H1 (cell line): Measurements from ENCODE around the gene RING1. TPM values are rescaled to one million over a fixed set of nuclear protein-coding genes. Genes with fewer than 3 reads are reported as not detected.
A peak's percentile ranks its signal among the peaks of the same experiment; 100 is the strongest.

ENCODE experiments used
- CTCF ChIA-PET: fragments of 300-600 bp; sonication (Branson Sonifier 250); formaldehyde crosslinking; loops from one replicate; lab custom pipeline; 2021; ENCODE audit not compliant: partially characterized antibody; lab: Charles Lee
- POLR2A ChIA-PET: fragments of 300-600 bp; sonication (Branson Sonifier 250); formaldehyde crosslinking; loops from one replicate; lab custom pipeline; 2021; ENCODE audit warnings: inconsistent platforms; ENCODE audit not compliant: partially characterized antibody; lab: Charles Lee
- DNase-seq, 2 experiments: peaks; one replicate each; pipeline versions ENCODE4 v3.0.0 to v3.0.0-alpha.2; 2010 to 2022; ENCODE audit warnings: low spot score in 2 of 2, low read depth in 1 of 2, mixed read lengths in 1 of 2
- FAIRE-seq: peaks from 2 replicates; lab custom pipeline; 2011; peaks lifted over from hg19 to GRCh38; lab: Jason Lieb, UNC
- H2AFZ ChIP-seq: 2 replicates; pipeline ENCODE4 v1.8.1; 2012; ENCODE audit warnings: low read length, inconsistent platforms
- H2AK5ac ChIP-seq: 2 replicates; pipeline ENCODE4 v1.6.1; 2013; ENCODE audit warnings: low read depth, low read length
- H2BK120ac ChIP-seq: replicated peaks from 2 replicates; pipeline ENCODE3; 2013; ENCODE audit warnings: low read depth, low read length, inconsistent platforms
- H2BK12ac ChIP-seq: 2 replicates; pipeline ENCODE4 v1.6.1; 2013; ENCODE audit warnings: low read depth, low read length
- H2BK15ac ChIP-seq: 2 replicates; pipeline ENCODE4 v1.6.1; 2013; ENCODE audit warnings: low read length
- H2BK20ac ChIP-seq: 2 replicates; pipeline ENCODE4 v1.6.1; 2013; ENCODE audit warnings: low read length
- H2BK5ac ChIP-seq: 2 replicates; pipeline ENCODE4 v1.6.1; 2013; ENCODE audit warnings: low read depth, low read length
- H3K14ac ChIP-seq: 2 replicates; pipeline ENCODE4 v1.6.1; 2013; ENCODE audit warnings: inconsistent platforms; ENCODE audit not compliant: insufficient read length
- H3K18ac ChIP-seq: 2 replicates; pipeline ENCODE4 v1.6.1; 2013; ENCODE audit warnings: low read length; ENCODE audit errors: extremely low read depth
- H3K23ac ChIP-seq: 2 replicates; pipeline ENCODE4 v1.6.1; 2013; ENCODE audit warnings: inconsistent platforms; ENCODE audit not compliant: insufficient read length
- H3K23me2 ChIP-seq: 2 replicates; pipeline ENCODE4 v1.6.1; 2013; ENCODE audit warnings: low read depth, low read length
- H3K27ac ChIP-seq: 2 replicates; pipeline ENCODE4 v1.6.1; 2011; ENCODE audit warnings: low read depth, low read length, inconsistent platforms
- H3K27me3 ChIP-seq, 4 experiments: replicated peaks in 1 of 4; 1 replicate in 1 of 4; 2 replicates in 3 of 4; pipeline versions ENCODE4 v1.6.1 to v1.8.1; 2011 to 2013; ENCODE audit warnings: low read length in 3 of 4, mild to moderate bottlenecking in 3 of 4, inconsistent platforms in 2 of 4, mixed read lengths in 2 of 4, moderate library complexity in 1 of 4; ENCODE audit not compliant: control insufficient read depth in 3 of 4, insufficient read depth in 3 of 4; ENCODE audit errors: extremely low read depth in 1 of 4
- H3K36me3 ChIP-seq, 4 experiments: 2 replicates each; pipeline versions ENCODE4 v1.6.1 to v1.8.1; 2011 to 2013; ENCODE audit warnings: mild to moderate bottlenecking in 4 of 4, low read length in 3 of 4, moderate library complexity in 2 of 4, control low read depth in 1 of 4, inconsistent platforms in 1 of 4; ENCODE audit not compliant: insufficient read depth in 4 of 4, control insufficient read depth in 2 of 4
- H3K4ac ChIP-seq: replicated peaks from 2 replicates; pipeline ENCODE3; 2013; ENCODE audit warnings: low read length, low read depth, mixed read lengths, inconsistent platforms; ENCODE audit not compliant: insufficient read length
- H3K4me1 ChIP-seq, 4 experiments: replicated peaks in 1 of 4; 1 replicate in 1 of 4; 2 replicates in 3 of 4; pipeline versions ENCODE4 v1.6.1 to v1.8.1; 2011 to 2013; ENCODE audit warnings: low read length in 3 of 4, inconsistent platforms in 2 of 4, mixed read lengths in 1 of 4; ENCODE audit not compliant: insufficient read depth in 4 of 4, control insufficient read depth in 3 of 4
- H3K4me2 ChIP-seq, 2 experiments: 2 replicates each; pipeline versions ENCODE4 v1.6.1 to v1.8.1; 2011 to 2013; ENCODE audit warnings: low read depth in 2 of 2, low read length in 2 of 2, control low read depth in 1 of 2, inconsistent platforms in 1 of 2, mild to moderate bottlenecking in 1 of 2; ENCODE audit not compliant: insufficient read depth in 1 of 2
- H3K4me3 ChIP-seq, 4 experiments: fragments of 200-600, 300-600 bp in 1 of 4; sonication (generic), shearing (Covaris generic), sonication (Bioruptor Twin) in 1 of 4; 2 replicates each; pipeline versions ENCODE4 v1.5.1 to v1.8.1; 2011 to 2016; ENCODE audit warnings: low read length in 4 of 4, low read depth in 3 of 4, control low read depth in 2 of 4, inconsistent platforms in 2 of 4, mild to moderate bottlenecking in 2 of 4, mixed read lengths in 1 of 4, moderate library complexity in 1 of 4; ENCODE audit not compliant: insufficient read depth in 2 of 4; ENCODE audit errors: extremely low read depth in 1 of 4
- H3K56ac ChIP-seq: replicated peaks from 2 replicates; pipeline ENCODE3; 2013; ENCODE audit warnings: low read depth, mild to moderate bottlenecking, mixed read lengths, low read length, inconsistent platforms; ENCODE audit not compliant: insufficient read length
- H3K79me1 ChIP-seq: 2 replicates; pipeline ENCODE4 v1.6.1; 2013; ENCODE audit warnings: low read depth, low read length, control low read depth
- H3K79me2 ChIP-seq, 2 experiments: 2 replicates each; pipeline versions ENCODE4 v1.6.1 to v1.8.1; 2012 to 2013; ENCODE audit warnings: low read length in 2 of 2, mild to moderate bottlenecking in 2 of 2, inconsistent platforms in 1 of 2; ENCODE audit not compliant: insufficient read depth in 2 of 2, control insufficient read depth in 1 of 2
- H3K9ac ChIP-seq, 4 experiments: replicated peaks in 1 of 4; 1 replicate in 1 of 4; 2 replicates in 3 of 4; pipeline versions ENCODE4 v1.6.1 to v1.8.1; 2011 to 2013; ENCODE audit warnings: low read depth in 3 of 4, low read length in 3 of 4, control low read depth in 2 of 4, mild to moderate bottlenecking in 2 of 4, moderate library complexity in 2 of 4, inconsistent platforms in 1 of 4; ENCODE audit errors: extremely low read depth in 1 of 4
- H3K9me3 ChIP-seq, 2 experiments: 2 replicates each; pipeline versions ENCODE4 v1.6.1 to v1.8.1; 2012 to 2013; ENCODE audit warnings: mild to moderate bottlenecking in 2 of 2, moderate library complexity in 2 of 2, control low read depth in 1 of 2, inconsistent platforms in 1 of 2, low read depth in 1 of 2, low read length in 1 of 2, mixed read lengths in 1 of 2; ENCODE audit not compliant: insufficient read depth in 2 of 2
- H4K20me1 ChIP-seq, 2 experiments: replicated peaks in 1 of 2; 2 replicates each; pipeline versions ENCODE3 to v1.8.1; 2011 to 2013; ENCODE audit warnings: inconsistent platforms in 2 of 2, low read length in 2 of 2, mild to moderate bottlenecking in 1 of 2; ENCODE audit not compliant: insufficient read depth in 2 of 2, control insufficient read depth in 1 of 2
- H4K5ac ChIP-seq: 2 replicates; pipeline ENCODE4 v1.6.1; 2013; ENCODE audit warnings: low read length, low read depth, mixed read lengths, inconsistent platforms; ENCODE audit not compliant: insufficient read length
- H4K8ac ChIP-seq: 2 replicates; pipeline ENCODE4 v1.8.0; 2013; ENCODE audit warnings: mild to moderate bottlenecking, moderate library complexity, low read length, inconsistent platforms; ENCODE audit not compliant: insufficient read depth; ENCODE audit errors: extremely low read depth
- H4K91ac ChIP-seq: replicated peaks from 2 replicates; pipeline ENCODE3; 2013; ENCODE audit warnings: low read length, mixed read lengths, inconsistent platforms; ENCODE audit not compliant: insufficient read length
- BACH1 ChIP-seq: IDR thresholded peaks from 2 replicates; pipeline ENCODE4 v1.6.1; 2012; ENCODE audit warnings: low read length, improper control_type of control experiment
- CREB1 ChIP-seq: IDR thresholded peaks from 2 replicates; pipeline ENCODE4 v1.6.1; 2012; ENCODE audit warnings: inconsistent platforms
- GABPA ChIP-seq: IDR thresholded peaks from 2 replicates; pipeline ENCODE4 v1.6.1; 2011; ENCODE audit warnings: mild to moderate bottlenecking, low read length, moderate library complexity, borderline replicate concordance; ENCODE audit not compliant: insufficient read depth
- POLR2AphosphoS5 ChIP-seq: IDR thresholded peaks from 2 replicates; pipeline ENCODE4 v1.6.1; 2011; ENCODE audit warnings: low read depth, low read length
- POU5F1 ChIP-seq: IDR thresholded peaks from 2 replicates; pipeline ENCODE4 v1.6.1; 2011; ENCODE audit warnings: low read depth, mild to moderate bottlenecking, low read length, moderate library complexity
- RFX5 ChIP-seq: IDR thresholded peaks from 2 replicates; pipeline ENCODE4 v1.6.1; 2011; ENCODE audit warnings: low read depth, low read length, improper control_type of control experiment, borderline replicate concordance
- RNF2 ChIP-seq: fragments of 200-900, 300-1000 bp; sonication (generic); IDR thresholded peaks from 2 replicates; pipeline ENCODE4 v1.7.1; 2016; ENCODE audit warnings: borderline replicate concordance, low read depth, mild to moderate bottlenecking, antibody characterized with exemption, low read length; ENCODE audit not compliant: poor library complexity, severe bottlenecking; ENCODE audit errors: missing control alignments
- SUZ12 ChIP-seq: fragments of 200-600 bp; sonication (generic); IDR thresholded peaks from 2 replicates; pipeline ENCODE4 v1.6.1; 2012; ENCODE audit warnings: mild to moderate bottlenecking, inconsistent platforms, low read length, moderate library complexity, mixed read lengths
- TBP ChIP-seq: IDR thresholded peaks from 2 replicates; pipeline ENCODE4 v1.6.1; 2011; ENCODE audit warnings: low read depth, low read length, improper control_type of control experiment
- YY1 ChIP-seq: IDR thresholded peaks from 2 replicates; pipeline ENCODE4 v1.6.1; 2011; ENCODE audit warnings: low read depth, mild to moderate bottlenecking, low read length
- WGBS, 2 experiments: shearing (Covaris generic) in 1 of 2; methylation state at CpG; one replicate each; pipeline versions ENCODE4 v1.1.6 to v1.1.7; 2013 to 2015; ENCODE audit warnings: low lambda C conversion rate in 2 of 2, mixed read lengths in 2 of 2, inconsistent platforms in 1 of 2, low coverage in 1 of 2, missing lambda C conversion rate in 1 of 2; ENCODE audit not compliant: insufficient replicate concordance in 2 of 2, insufficient coverage in 1 of 2, insufficient read length in 1 of 2; ENCODE audit errors: extremely low coverage in 1 of 2, missing lambda C conversion rate in 1 of 2; 5-methylcytosine and 5-hydroxymethylcytosine counted together
- polyA plus RNA-seq, 7 experiments: library from polyadenylated mRNA; depleted of rRNA in 3 of 7; stranded (reverse) in 5 of 7; unstranded in 2 of 7; fragments of >200 nt in 5 of 7; fragments of 200-250 nt in 2 of 7; gene quantifications; 1 replicate in 5 of 7; 2 replicates in 1 of 7; 4 replicates in 1 of 7; pipeline versions ENCODE4 v1.2.1 to v1.2.3, GENCODE V29; 2011 to 2013; ENCODE audit warnings: missing spikeins in 2 of 7, mixed read lengths in 2 of 7
- total RNA-seq: library from RNA; stranded (reverse); fragmentation: NEBNext Ultra II Directional; extraction: Animal tissue kit (Norgen Biotek cat#: 25700); gene quantifications from 2 replicates; pipeline ENCODE4 v1.2.1, GENCODE V29; 2021

The RING1 gene
- total and polyA plus RNA-seq, 2 of the 8 experiments (the other 6 are each of a cell fraction or from before 2014, with no cell fraction given), result 16.4 to 26.0 TPM

DNA sequence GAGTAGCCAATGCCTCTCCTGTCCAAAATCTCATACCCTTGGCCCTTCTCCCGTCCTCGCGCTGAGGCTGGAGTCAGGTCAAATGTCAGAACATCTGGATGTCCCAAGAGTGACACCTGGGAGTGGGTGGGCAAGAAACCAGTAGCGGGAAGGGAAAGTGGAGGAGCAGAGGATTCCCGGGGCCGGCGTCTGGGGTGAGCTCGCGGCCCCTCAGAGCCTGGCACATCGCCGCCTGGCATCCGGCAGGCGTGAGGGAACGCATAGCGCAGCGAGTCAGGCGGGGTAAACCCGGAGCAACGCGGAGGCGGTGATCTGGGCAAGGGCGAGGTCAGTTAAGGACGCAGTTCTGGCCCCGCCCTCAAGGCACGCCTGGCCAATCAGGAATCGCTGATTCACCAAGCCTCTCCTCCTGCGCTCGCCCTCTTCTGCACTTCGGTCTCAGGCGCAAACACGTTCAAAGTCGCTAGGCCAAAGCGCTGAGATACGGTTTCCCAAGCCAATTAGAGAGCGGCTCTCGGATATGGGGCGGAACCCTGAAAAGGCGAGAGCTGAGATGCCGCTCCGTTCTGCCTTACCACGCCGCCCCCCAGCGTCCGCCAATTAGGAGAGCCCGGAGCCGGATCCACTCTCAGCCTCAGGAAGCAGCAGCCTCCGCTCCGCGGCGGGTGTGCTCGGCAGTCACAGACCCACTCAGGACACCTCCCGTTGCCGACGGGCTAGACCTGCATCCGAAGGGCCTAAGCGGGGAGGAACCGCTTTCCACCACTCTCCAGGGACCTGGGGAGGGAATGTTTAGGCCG, 40.8 kb downstream of the RING1 start:
- Histone ChIP-seq H3K56ac (no peak overlapping the region), H3K9me3 (no peaks in the 10 kb centered on the region), H3K79me1 (no peaks in the 10 kb centered on the region), H3K79me2 (no peaks in the 10 kb centered on the region), H3K4me2 (peak overlapping the region; percentile 63 to 98), H2BK20ac (no peak overlapping the region), H3K27me3 (peaks cover 0 to 21% (median 11%) of the 10 kb centered on the region in 4 experiments; a peak in 6 of 7 replicates), H4K20me1 (no peaks in the 10 kb centered on the region), H3K18ac (no peak overlapping the region), H2BK15ac (no peak overlapping the region), H4K8ac (no peak overlapping the region), H2BK120ac (no peak overlapping the region), H3K23ac (no peak overlapping the region), H2BK12ac (no peak overlapping the region), H3K4ac (no peak overlapping the region), H3K27ac (peak overlapping the region; percentile 44; the same call in 1 of the 2 replicates), H3K4me1 (peaks cover 0 to 10% (median 7%) of the 10 kb centered on the region in 4 experiments; a peak in 4 of 7 replicates), H3K14ac (no peak overlapping the region), H4K91ac (no peak overlapping the region), H4K5ac (no peak overlapping the region), H3K23me2 (peaks cover 9% of the 10 kb centered on the region; the same call in 1 of the 2 replicates), H3K36me3 (peaks cover 0 to 2% (median 0%) of the 10 kb centered on the region in 4 experiments; a peak in 1 of 8 replicates), H3K4me3 (peak overlapping the region; percentile 33 to 73 (median 70)), H2BK5ac (peak overlapping the region; percentile 5; the same call in 1 of the 2 replicates), H2AK5ac (no peak overlapping the region), H3K9ac (peak overlapping the region; percentile 40 to 72 (median 57)), H2AFZ (0 out of 2 replicates have a peak overlapping the region, but pooled peaks have one; percentile 77)
- FAIRE-seq, result peak; percentile 85
- POLR2A ChIA-PET, result interaction anchor here (0.7 to 3.0 kb wide), 22 partner anchors 10 to 281 kb away, joined by 3 to 26 read pairs (median 4); partner anchors contain the start of genes B3GALT4, PFDN6, RING1 and RPS18
- WGBS, 2 experiments, result 2% methylated on average over 57 of the region's 58 CpGs; no CpG with 5 or more reads in 1 of the 2 experiments
- CTCF ChIA-PET, result interaction anchor here (1.0 to 7.9 kb wide), 35 partner anchors 11 to 316 kb away, joined by 3 to 107 read pairs (median 5); partner anchors contain the start of genes B3GALT4, HSD17B8, RING1 and RPS18
- peak; percentile 95 to 97 for DNase-seq
- 0 out of 2 replicates have a peak, but pooled peaks have one; percentile 16 for TF ChIP-seq BACH1
- TF ChIP-seq GABPA, result no peak
- TF ChIP-seq TBP, result peak; percentile 49
- peak; percentile 3; the same call in 1 of the 2 replicates for TF ChIP-seq SUZ12
- no peak for TF ChIP-seq YY1
- peak; percentile 46; the same call in 1 of the 2 replicates for TF ChIP-seq POLR2AphosphoS5
- TF ChIP-seq RNF2, result no peak
- TF ChIP-seq POU5F1, result no peak
- TF ChIP-seq CREB1, result peak; percentile 57; the same call in 1 of the 2 replicates
- peak; percentile 46; the same call in 1 of the 2 replicates for TF ChIP-seq RFX5
